Common myeloid progenitor, CD34-positive (primary cell): ENCODE data around the gene ZNF396.
A peak's percentile ranks its signal among the peaks of the same experiment; 100 is the strongest.

Experiments
- CTCF ChIA-PET: fragments of 350-600 bp; sonication (Branson Sonifier 250); formaldehyde crosslinking; loops from one replicate; lab custom pipeline; 2021; ENCODE audit warnings: antibody characterized with exemption; lab: Charles Lee
- POLR2A ChIA-PET: fragments of 350-600 bp; sonication (Branson Sonifier 250); formaldehyde crosslinking; loops from one replicate; lab custom pipeline; 2021; ENCODE audit warnings: antibody characterized with exemption; lab: Charles Lee
- DNase-seq, 3 donors: peaks; one replicate each; pipeline versions ENCODE4 v3.0.0 to v3.0.0-alpha.2; 2013
- H3K27ac ChIP-seq, 2 experiments: 1 replicate in 1 of 2; 2 replicates in 1 of 2; pipeline ENCODE4 v1.7.0; 2013; ENCODE audit warnings: inconsistent platforms in 2 of 2, low read length in 2 of 2, mild to moderate bottlenecking in 2 of 2, low read depth in 1 of 2, moderate library complexity in 1 of 2; ENCODE audit not compliant: severe bottlenecking in 2 of 2, insufficient read depth in 1 of 2, poor library complexity in 1 of 2
- H3K27me3 ChIP-seq, 5 experiments: replicated peaks in 2 of 5; 1 replicate in 3 of 5; 2 replicates in 2 of 5; pipeline versions ENCODE4 v1.6.1 to v1.7.0; 2013; ENCODE audit warnings: low read length in 4 of 5, mild to moderate bottlenecking in 2 of 5, moderate library complexity in 2 of 5, inconsistent platforms in 1 of 5; ENCODE audit not compliant: insufficient read depth in 5 of 5, control insufficient read depth in 4 of 5
- H3K36me3 ChIP-seq, 4 experiments: 1 replicate in 2 of 4; 2 replicates in 2 of 4; pipeline versions ENCODE4 v1.6.1 to v1.7.0; 2013; ENCODE audit warnings: low read length in 3 of 4, control low read depth in 1 of 4, mild to moderate bottlenecking in 1 of 4; ENCODE audit not compliant: control insufficient read depth in 4 of 4, insufficient read depth in 4 of 4
- H3K4me1 ChIP-seq, 4 experiments: 1 replicate in 3 of 4; 2 replicates in 1 of 4; pipeline versions ENCODE4 v1.6.1 to v1.7.1; 2013; ENCODE audit warnings: low read length in 3 of 4, mild to moderate bottlenecking in 3 of 4, control low read depth in 1 of 4, inconsistent platforms in 1 of 4, moderate library complexity in 1 of 4; ENCODE audit not compliant: control insufficient read depth in 4 of 4, insufficient read depth in 4 of 4; ENCODE audit errors: control extremely low read depth in 1 of 4
- H3K4me3 ChIP-seq, 7 experiments: 1 replicate in 4 of 7; 2 replicates in 3 of 7; pipeline versions ENCODE4 v1.5.1 to v1.7.0; 2013; ENCODE audit warnings: mild to moderate bottlenecking in 7 of 7, low read length in 6 of 7, moderate library complexity in 6 of 7, inconsistent platforms in 2 of 7, low read depth in 2 of 7, control low read depth in 1 of 7; ENCODE audit not compliant: insufficient read depth in 4 of 7, control insufficient read depth in 1 of 7; ENCODE audit errors: extremely low read depth in 1 of 7
- H3K9me3 ChIP-seq, 5 experiments: 1 replicate in 4 of 5; 2 replicates in 1 of 5; pipeline versions ENCODE4 v1.6.1 to v1.7.1; 2013; ENCODE audit warnings: low read length in 4 of 5, mild to moderate bottlenecking in 2 of 5, inconsistent platforms in 1 of 5, low read depth in 1 of 5, moderate library complexity in 1 of 5; ENCODE audit not compliant: control insufficient read depth in 4 of 5, insufficient read depth in 2 of 5; ENCODE audit errors: control extremely low read depth in 1 of 5
- WGBS: methylation state at CpG from one replicate; pipeline ENCODE4 v1.1.5; 2013; ENCODE audit not compliant: insufficient coverage; 5-methylcytosine and 5-hydroxymethylcytosine counted together

The ZNF396 gene

DNA sequence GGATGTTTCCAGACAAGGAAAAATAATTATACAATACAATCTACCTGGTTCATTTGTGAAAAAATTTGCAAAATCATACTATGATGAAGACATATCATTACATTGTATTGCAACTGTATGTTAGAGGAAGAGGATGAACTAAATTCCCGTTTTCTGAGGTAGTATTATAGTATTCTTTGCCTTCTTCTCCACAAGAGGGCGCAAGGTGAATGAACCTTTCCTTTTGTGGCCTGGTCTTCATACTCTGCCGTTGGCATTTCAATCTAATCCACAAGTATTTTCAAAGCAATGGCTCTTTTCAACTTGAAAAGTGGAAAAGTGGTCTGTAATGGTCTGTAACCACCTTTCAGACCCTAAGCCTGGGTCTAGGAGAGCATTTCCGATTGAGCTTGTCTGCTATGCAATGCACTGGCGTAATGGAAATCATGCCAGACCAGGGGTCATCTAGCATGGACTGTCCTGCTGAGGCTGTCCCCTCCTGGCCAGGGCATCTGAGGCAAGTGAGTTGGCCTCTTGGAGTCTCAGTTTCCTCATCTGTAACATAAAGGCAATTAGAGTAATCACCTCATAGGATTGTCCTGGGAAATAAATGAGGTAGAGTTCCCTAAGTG lies 30.8 kb upstream of the ZNF396 start:
- Histone ChIP-seq H3K36me3 (no peaks in the 10 kb centered on the region), H3K27ac (no peak overlapping the region), H3K9me3 (no peaks in the 10 kb centered on the region), H3K4me3 (no peak overlapping the region), H3K27me3 (no peaks in the 10 kb centered on the region), H3K4me1 (peaks cover under 1 to 14% (median 7%) of the 10 kb centered on the region in 4 experiments)
- DNase-seq: peak; percentile 77 to 89 (median 86)
- ChIA-PET CTCF (interaction anchor here (0.8 to 2.0 kb wide), 17 partner anchors 8 to 276 kb away, joined by 3 to 7 read pairs (median 3); partner anchors contain the start of gene INO80C), POLR2A (interaction anchor here (0.6 kb wide), 1 partner anchor 195 kb away, joined by 4 read pairs; no protein-coding TSS in a partner anchor)
- 96% methylated on average over 2 of the region's 5 CpGs for WGBS

DNA sequence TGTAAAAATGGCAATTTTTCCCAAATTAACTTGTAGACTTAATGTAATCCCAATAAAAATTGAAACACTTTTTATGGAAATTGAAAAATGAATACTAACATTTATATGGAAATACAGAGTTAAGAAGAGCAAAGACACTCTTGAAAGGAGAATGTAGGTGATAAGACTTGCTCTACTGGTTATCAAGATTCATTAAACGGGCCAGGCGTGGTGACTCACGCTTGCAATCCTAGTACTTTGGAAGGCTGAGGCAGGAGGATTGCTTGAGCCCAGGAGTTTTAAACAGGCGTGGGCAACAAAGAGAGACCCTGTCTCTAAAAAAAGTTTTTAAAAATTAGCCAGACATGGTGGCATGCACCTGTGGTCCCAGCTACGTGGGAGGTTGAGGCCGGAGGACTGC lies 29.5 kb upstream of the ZNF396 start:
- peak in 1 of 3 donors; percentile 24 for DNase-seq
- no peak overlapping the region for H3K27ac ChIP-seq
- WGBS: 97% methylated on average over 6 of the region's 6 CpGs
- CTCF ChIA-PET: interaction anchor here (0.9 to 1.1 kb wide), 2 partner anchors 16 to 106 kb away, joined by 3 to 4 read pairs; no protein-coding TSS in a partner anchor
- no peaks in the 10 kb centered on the region for H3K36me3 ChIP-seq
- H3K27me3 ChIP-seq: no peaks in the 10 kb centered on the region
- H3K4me1 ChIP-seq: peaks cover 0 to 5% (median 2%) of the 10 kb centered on the region in 4 experiments
- H3K9me3 ChIP-seq: no peaks in the 10 kb centered on the region
- no peak overlapping the region for H3K4me3 ChIP-seq
- POLR2A ChIA-PET: no interaction called here

DNA sequence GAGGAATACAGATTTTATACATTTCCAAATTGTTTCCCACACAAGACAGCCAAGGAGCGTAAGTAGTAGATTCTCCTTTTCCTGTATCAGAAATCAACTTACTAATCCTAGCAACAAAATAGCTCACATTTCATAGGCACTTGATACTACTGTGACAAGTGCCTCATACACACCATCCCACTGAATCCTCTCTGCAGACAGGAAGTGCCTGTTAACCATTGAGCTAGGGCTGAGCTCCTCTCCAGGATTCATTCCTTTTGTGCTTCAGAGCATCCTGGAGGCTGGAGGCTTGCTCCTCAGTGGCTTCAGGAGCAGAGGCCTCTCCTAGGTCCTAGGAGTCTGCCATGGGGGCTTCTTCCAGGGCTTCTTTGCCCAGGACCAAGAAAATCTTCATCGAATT lies 20.8 kb upstream of the ZNF396 start:
- no peaks in the 10 kb centered on the region for H3K9me3 ChIP-seq
- no peaks in the 10 kb centered on the region for H3K36me3 ChIP-seq
- ChIA-PET CTCF (interaction anchor here (1.1 to 1.6 kb wide), 3 partner anchors 10 to 15 kb away, joined by 3 to 6 read pairs (median 4); no protein-coding TSS in a partner anchor), POLR2A (no interaction called here)
- H3K4me1 ChIP-seq: peaks cover 0 to 3% (median 0%) of the 10 kb centered on the region in 4 experiments
- no peak for DNase-seq
- H3K4me3 ChIP-seq: no peak overlapping the region
- no peaks in the 10 kb centered on the region for H3K27me3 ChIP-seq
- whole genome bisulfite sequencing: 85% methylated on average over 2 of the region's 2 CpGs
- no peak overlapping the region for H3K27ac ChIP-seq

DNA sequence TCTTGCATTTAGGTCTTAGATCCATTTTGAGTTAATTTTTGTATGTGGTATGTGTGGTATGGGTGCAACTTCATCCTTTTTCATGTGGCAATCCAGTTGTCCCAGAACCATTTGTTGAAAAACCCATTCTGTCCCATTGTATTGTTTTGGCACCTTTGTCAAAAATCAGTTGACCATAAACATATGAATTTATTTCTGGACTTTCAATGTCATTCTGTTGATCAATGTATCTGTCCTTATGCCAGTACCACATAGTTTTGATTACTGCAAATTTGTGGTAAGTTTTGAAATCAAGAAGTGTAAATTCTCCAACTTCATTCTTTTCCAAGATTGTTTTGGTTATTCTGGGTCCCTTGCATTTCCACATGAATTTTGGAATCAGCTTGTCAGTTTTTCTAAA lies 16.6 kb upstream of the ZNF396 start:
- H3K36me3 ChIP-seq: no peaks in the 10 kb centered on the region
- H3K9me3 ChIP-seq: no peaks in the 10 kb centered on the region
- ChIA-PET POLR2A (no interaction called here), CTCF (no interaction called here)
- no peak overlapping the region for H3K4me3 ChIP-seq
- H3K27ac ChIP-seq: no peak overlapping the region
- H3K4me1 ChIP-seq: no peaks in the 10 kb centered on the region
- DNase-seq: no peak
- H3K27me3 ChIP-seq: no peaks in the 10 kb centered on the region

DNA sequence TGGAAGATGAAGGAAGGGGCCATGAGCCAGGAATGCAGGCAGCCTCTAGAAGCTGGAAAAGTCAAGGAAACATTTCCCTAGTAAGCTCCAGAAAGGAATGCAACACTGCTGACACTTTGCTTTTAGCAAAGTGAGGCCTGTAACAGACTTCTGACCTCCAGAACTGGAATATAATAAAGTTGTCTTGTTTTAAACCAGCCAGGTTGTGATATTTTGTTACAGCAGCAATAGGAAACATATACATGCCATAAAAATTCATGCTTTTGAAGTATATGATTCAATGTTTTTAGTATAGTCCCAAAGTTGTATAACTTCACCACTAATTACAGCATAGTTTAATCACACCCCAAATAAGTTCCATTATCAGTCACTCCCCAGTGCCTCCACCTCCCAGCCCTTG lies 15.2 kb upstream of the ZNF396 start:
- no peaks in the 10 kb centered on the region for H3K36me3 ChIP-seq
- no peak for DNase-seq
- H3K4me3 ChIP-seq: no peak overlapping the region
- no peaks in the 10 kb centered on the region for H3K9me3 ChIP-seq
- H3K4me1 ChIP-seq: no peaks in the 10 kb centered on the region
- POLR2A ChIA-PET: no interaction called here
- CTCF ChIA-PET: interaction anchor here (1.1 kb wide), 1 partner anchor 114 kb away, joined by 3 read pairs; no protein-coding TSS in a partner anchor
- peaks cover 0 to 1% (median 0%) of the 10 kb centered on the region in 5 experiments for H3K27me3 ChIP-seq
- H3K27ac ChIP-seq: no peak overlapping the region

DNA sequence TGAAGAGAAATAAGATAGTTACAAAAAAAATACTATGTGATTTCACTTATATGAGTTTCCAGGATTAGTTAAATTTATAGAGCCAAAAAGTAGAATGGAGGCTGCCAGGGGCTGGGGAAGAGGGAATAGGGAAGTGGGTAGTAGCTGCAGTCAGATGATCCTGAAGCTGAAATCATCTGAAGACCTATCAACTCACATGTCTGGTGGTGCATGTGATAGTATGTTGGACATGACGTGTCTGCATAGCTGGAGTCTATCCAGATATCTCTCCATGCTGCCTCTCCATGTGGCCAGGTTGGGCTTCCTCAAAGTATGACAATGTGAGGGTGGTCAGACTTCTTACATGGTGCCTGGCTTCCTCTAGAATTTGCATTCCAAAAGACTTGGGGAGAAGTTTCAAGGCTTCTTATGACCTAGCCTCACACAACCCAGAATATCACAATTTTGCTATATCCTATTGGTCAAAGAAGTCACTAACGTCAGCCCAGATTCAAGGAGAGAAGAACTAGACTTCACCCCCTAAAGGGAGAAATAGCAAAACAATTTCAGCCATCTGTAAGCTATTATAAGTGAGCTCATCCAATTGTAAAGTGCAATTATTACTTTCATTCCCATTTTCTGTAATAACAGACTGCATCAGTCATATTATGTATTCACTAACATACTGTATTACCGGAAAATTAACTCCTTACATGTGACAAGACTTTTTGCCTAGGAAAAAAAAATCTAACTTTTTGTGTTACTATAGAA lies 14.0 kb upstream of the ZNF396 start:
- CTCF ChIA-PET: interaction anchor here (1.1 to 1.5 kb wide), 2 partner anchors 16 to 115 kb away, joined by 3 to 4 read pairs; no protein-coding TSS in a partner anchor

More for the DNA sequence above, 14.0 kb upstream of the ZNF396 start:
- POLR2A ChIA-PET: interaction anchor here (0.6 kb wide), 1 partner anchor 146 kb away, joined by 3 read pairs; no protein-coding TSS in a partner anchor
- 0% methylated on average over 1 of the region's 3 CpGs for WGBS
- no peaks in the 10 kb centered on the region for H3K9me3 ChIP-seq
- no peaks in the 10 kb centered on the region for H3K36me3 ChIP-seq
- peaks cover 0 to 4% (median 2%) of the 10 kb centered on the region in 4 experiments for H3K4me1 ChIP-seq
- no peak overlapping the region for H3K27ac ChIP-seq
- DNase-seq: peak in 1 of 3 donors; percentile 26
- H3K27me3 ChIP-seq: peaks cover 0 to 1% (median 0%) of the 10 kb centered on the region in 5 experiments
- no peak overlapping the region for H3K4me3 ChIP-seq
